Measurements from ENCODE around the gene FAM216A.
A peak's percentile ranks its signal among the peaks of the same experiment; 100 is the strongest.
"Not testable (repeated sequence)": the region's sequence is repeated elsewhere in the genome, so short reads cannot be mapped to it uniquely, and the experiment has no call there.

Gene FAM216A, protein sequence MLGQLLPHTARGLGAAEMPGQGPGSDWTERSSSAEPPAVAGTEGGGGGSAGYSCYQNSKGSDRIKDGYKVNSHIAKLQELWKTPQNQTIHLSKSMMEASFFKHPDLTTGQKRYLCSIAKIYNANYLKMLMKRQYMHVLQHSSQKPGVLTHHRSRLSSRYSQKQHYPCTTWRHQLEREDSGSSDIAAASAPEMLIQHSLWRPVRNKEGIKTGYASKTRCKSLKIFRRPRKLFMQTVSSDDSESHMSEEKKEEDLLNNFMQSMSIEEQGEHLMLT

DNA sequence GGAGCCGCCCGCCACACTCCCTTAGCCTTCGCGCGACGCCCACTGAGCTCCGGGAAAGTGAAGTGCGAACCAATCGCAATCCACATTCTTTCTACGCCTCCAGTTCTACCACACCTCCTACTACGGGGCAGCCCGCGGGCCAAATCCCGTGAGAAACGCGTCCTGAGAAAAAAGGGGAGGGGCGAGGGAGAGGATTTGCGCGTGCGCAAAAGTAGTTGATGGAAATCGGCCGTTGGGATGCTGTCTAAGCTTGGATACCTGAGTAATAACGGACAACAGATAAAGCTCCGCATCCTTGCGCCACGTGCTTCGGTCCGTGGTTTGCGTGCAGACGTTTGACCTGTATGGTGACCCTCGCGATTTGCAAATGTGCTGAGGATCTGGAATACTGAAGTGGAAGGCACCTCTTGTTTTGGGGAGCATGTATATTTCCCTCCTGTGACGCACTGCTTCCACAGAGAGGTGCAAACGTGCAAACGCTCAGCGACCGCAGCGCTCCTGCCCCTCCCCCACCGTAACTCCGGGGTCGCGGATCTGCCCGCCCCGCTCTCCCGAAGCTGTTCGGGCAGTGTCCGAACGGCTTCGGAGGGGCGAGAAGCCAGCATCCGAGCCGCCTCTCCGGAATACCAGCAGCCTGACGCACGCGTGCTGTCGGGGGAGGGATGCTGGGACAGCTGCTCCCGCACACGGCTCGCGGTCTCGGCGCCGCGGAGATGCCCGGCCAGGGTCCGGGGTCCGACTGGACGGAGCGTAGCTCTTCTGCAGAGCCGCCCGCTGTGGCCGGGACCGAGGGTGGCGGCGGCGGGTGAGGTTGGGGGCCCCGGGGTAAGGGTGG lies at the start of gene FAM216A, which contains the start of gene GPN3:
Gene FAM216A (plus strand): TSS at position 632 of the 835 bp plus-strand sequence. CDS start 31 bp downstream, at position 663.
Gene GPN3 (minus strand): TSS at position 44 of the 835 bp plus-strand sequence. CDS start 54 bp downstream, outside the sequence.
- peak; percentile 80 to 91 (median 90) for DNase-seq (ENCODE audit: low read depth in 3 of 3)

DNA sequence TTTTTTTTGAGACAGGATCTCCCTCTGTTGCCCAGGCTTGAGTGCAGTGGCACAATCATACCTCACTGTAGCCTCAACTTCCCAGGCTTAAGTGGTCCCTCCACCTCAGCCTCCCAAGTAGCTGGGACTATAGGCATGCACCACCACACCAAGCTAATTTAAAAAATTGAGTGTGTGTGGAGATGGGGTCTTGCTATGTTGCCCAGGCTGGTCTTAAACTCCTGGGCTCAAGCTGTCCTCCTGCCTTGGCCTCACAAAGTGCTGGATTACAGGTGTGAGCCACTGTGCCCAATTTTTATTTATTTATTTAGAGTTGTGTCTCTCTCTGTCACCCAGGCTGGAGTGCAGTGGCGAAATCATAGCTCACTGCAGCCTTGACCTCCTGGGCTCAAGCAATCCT lies 48.0 kb upstream of the FAM216A start:
- not testable (repeated sequence) for DNase-seq (ENCODE audit: low read depth in 3 of 3)

DNA sequence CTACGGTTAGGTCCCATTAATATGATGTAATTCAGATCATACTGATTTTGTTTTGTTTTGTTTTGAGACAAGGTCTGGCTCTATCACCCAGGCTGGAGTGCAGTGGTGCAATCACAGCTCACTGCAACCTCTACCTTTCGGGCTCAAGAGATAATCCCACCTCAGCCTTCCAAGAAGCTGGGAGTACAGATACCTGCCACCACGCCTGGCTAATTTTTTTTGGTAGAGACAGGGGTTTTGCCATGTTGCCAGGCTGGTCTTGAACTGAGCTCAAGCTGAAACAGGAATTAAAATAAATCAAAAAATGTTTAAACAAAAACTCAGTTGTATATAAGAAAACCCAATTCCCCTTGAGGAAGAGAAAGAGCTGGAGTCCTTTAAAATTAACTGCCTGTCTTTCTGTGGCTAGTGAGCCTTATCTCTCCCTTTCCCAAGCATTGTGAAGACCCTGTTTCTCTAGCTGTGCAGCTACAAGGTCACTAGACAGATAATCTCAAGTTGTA lies 47.4 kb upstream of the FAM216A start:
- DNase-seq (ENCODE audit: low read depth in 3 of 3) = no peak

DNA sequence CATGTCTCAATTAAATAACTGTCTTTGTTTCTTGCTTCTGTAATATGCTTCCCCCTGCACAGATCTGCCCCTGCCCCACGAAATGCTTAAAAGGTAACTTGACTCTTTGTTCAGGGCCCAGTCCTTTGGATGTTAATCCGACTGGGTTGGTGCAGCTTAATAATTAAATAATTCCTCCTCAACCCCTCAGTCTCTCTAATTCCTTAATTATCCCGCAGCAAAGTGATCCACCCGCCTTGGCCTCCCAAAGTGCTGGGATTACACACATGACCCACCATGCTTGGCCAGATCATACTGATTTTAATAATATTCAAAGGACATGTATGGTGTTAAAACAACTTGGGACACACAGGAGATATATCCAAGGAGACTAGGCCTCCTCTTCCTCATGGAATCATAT lies 46.9 kb upstream of the FAM216A start:
- DNase-seq (ENCODE audit: low read depth in 3 of 3) = no peak

DNA sequence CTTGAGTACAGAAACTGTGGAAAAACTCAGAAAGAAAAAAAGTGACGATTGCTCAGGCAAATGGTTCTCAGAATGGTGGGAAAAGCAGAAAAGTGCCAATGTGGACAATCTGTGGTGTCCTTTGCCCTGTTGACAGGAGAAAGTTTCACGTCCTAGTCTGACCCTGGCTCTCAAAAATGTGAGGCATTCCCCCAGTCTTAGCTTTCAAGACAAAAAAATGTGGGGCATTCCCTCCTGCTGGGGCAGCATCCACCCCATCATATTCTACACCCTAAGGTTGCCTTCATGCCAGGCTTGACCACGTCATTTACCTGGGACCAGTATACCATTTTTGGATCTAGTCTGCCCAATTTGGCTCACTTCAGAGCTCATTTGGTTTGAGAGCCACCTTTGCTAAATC lies 44.4 kb upstream of the FAM216A start:
- no peak for DNase-seq (ENCODE audit: low read depth in 3 of 3)

DNA sequence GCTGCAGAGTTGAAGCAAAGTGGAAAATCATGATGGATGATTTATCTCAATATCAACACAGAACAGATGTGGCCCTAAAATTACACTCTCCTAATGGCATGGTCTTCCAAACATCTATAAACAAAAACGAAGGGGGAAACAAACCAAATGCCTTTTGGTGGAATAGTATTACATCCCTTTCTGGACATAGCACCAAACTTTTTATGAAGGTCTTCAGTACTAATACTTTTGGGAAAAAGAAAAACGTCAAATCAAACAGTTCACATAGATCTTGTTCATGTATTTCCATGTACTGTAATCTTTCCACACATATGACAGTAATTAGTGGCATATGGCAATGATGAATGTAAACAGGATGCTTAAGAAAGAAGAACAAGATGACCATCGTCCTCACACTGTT lies 42.2 kb upstream of the FAM216A start:
- DNase-seq (ENCODE audit: low read depth in 3 of 3) = no peak

DNA sequence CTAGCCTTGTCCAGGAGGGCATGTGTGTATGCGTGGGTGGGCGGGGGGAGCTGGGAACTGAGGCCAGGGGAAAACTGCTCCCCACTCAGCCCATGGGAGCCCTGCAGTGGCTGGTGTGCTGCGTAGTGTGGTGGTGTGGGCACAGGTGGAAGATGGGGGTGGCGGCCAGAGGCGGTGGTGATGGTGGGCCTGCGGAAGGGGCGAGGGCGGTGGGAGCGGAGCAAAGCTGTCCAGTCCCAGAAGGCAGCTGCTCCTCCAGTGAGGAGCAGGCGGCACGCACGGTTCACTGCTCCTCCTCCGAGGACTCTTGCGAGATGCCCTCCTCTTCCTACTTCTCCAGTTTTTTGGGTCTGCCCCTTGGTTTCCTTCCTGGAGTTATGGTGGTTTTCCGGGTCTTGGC lies 39.0 kb upstream of the FAM216A start:
- DNase-seq (ENCODE audit: low read depth in 3 of 3) = not testable (repeated sequence)

DNA sequence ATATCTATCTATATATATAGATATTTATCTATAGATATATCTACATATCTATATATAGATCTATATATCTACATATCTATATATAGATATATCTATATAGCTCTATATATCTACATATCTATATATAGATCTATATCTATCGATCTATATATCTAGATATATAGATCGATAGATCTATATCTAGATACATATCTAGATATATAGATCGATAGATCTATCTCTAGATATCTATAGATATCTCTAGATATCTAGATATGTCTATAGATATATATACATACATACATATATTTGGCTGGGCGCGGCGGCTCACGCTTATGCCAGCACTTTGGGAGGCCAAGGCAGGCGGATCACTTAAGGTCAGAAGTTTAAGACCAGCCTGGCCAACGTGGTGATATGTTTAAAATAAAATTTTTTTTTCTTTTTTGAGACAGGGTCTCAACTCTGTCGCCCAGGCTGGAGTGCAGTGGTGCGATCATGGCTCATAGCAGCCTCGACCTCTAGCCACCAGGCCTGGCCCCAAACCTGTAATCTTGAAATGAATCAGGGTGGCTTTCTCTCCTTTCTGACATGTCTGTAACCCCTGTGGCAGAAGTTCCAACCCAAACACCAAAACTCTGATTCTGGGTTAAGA lies 36.6 kb upstream of the FAM216A start:
- DNase-seq (ENCODE audit: low read depth in 3 of 3) = no peak

DNA sequence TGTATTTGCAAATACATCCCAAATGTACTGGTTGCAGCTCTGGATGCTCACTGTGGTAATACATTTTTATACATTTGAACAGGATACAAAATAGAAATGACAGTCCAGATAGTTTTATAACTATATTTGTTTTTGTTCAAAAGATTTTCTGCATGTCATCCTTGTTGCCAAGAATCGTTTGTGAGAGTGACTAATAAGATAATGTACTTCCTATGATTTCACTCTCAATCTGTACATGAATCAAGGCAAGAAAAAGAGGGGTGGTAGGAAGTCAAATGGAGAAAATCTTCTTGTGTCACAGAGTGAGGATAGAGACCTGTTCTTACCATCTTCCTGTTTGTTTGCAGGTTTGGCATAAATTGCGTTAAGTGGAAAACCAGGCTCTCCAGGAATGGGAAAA lies 32.4 kb upstream of the FAM216A start:
- no peak for DNase-seq (ENCODE audit: low read depth in 3 of 3)

DNA sequence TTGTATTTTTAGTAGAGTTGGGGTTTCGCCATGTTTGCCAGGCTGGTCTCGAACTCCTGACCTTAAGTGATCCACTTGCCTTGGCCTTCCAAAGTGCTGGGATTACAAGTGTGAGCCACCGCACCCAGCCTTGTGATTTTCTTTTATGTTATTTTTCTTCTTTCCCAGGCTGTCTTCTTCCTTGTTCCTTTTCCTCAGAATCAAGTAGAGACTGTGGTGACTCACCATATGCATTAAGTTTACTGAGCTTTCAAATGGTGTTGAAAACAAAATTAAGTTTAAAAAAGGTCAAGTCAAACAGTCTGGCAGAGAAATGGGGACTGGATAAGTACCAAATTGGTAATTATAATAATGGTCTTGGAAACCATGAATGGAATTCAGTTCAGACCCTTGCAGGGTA lies 24.2 kb upstream of the FAM216A start:
- DNase-seq (ENCODE audit: low read depth in 3 of 3) = no peak

DNA sequence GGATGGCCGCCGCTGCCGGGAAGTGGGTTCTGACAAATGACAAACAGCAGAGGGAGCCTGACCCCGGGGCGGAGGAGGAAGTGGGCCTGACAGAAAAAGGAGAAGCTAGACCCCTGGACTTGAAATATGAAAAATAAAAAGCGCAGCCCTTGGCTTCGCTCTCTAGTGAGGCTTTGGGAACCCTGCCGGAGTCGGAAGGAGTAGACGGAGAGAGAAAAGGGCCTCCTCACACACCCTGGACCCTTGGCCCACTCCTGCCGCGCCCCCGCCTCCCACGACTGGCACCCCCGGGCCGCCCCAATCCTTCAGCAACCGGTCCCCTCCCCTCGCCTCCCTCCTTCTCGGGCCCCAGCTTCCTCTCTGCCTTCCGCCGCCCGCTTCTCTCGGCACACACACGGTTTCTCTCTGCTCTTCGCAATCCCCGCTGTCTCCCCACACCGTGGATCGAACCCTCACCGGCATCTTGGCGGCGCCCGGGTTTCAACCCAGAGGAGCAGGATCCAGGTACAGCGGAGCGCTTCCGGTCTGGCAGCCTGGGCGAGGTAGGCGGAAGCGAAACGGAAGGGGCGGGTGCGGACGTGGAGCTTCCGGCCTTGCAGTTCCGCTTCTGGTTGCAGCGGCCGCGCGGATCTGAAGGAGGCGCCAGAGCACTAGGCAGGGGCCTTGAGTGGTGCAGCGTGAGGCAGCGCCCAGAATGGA lies 18.7 kb upstream of the FAM216A start, which contains the start of gene ARPC3:
Gene ARPC3 (minus strand): TSS at position 539 of the 699 bp plus-strand sequence. CDS start 77 bp downstream, at position 462.
- DNase-seq (ENCODE audit: low read depth in 3 of 3) = peak; percentile 83 to 89 (median 89)

DNA sequence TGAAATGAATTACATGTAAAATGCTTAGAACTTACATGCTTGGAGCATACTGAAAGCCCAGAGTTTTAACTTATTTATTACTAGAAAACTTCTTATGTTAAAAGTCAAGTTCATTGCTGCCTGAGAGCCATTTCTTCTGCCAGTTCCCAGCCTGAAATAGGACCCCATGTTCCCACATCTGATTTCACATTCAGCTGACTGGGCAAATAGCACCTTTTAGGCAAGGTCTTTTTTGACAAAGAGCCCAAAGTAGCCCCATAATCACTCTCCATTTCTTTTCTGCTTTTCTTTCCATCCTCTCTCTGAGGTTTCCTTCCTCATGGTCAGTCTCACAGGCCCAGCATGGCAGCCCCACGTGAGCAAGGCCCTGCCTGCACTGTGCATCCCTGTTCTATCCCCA lies 17.4 kb upstream of the FAM216A start:
- no peak for DNase-seq (ENCODE audit: low read depth in 3 of 3)

DNA sequence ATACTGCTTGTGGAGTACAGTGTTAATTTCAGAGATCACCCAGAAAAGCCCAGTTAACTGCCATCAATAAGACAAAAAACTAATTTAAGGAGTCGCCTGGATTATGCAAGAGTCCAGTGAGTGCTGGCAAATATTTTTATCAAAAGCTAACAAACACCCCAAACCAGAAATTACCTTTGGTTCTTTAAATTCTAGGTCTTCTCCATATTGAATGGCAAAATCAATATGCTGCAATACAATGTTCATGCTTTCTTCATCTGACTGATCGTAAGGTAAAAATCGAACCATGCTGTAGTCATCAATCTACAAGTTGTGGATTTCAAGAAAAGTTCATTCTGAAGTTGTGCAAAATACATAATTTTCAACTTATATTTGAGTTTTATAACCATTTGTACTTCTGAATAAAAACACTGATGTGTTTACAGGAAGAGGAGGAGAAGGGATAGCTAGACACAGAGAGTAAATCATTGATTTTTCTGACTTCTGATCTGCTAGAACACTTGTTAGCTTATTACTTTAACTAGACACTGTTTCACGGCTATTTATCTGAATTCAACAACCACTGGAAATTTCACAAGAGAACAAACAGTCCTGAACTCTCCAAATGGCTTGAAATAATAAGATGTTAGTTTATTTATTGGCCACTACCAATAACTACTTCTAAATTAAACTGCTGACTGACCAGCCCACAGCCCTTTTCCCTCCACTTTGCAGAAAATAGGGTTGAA lies 14.9 kb upstream of the FAM216A start:
- no peak for DNase-seq (ENCODE audit: low read depth in 3 of 3)

DNA sequence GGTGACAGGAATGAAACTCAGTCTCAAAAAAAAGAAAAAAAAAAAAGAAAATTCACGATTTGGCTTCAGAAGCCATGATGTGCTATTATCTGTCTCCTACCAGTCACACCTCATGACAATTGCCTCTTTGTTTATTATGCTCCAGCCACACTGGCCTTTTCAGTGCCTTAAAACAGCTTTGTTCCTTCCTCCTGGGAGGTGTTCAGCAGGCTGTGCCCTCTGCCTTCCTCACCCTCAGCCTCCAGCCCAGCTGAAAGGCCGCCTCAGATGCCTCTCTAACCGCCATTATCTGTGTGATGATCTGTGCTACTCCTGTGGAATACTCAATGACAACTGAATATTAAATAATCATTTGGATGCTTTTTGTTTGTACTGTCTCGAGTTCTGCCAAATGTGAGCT lies 9.9 kb upstream of the FAM216A start:
- DNase-seq (ENCODE audit: low read depth in 3 of 3) = no peak

DNA sequence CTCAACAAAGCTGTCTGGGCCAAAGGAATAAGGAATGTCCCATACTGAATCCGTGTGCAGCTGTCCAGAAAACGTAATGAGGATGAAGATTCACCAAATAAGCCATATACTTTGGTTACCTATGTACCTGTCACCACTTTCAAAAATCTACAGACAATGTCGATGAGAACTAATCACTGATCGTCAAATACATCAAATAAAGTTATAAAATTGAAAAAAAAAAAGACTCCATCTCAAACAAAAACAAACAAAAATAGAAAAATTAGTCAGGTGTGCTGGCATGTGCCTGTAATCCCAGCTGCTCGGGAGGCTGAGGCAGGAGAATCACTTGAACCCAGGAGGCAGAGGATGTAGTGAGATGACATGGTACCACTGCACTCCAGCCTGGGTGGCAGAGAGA lies 7.5 kb upstream of the FAM216A start:
- DNase-seq (ENCODE audit: low read depth in 3 of 3) = not testable (repeated sequence)

DNA sequence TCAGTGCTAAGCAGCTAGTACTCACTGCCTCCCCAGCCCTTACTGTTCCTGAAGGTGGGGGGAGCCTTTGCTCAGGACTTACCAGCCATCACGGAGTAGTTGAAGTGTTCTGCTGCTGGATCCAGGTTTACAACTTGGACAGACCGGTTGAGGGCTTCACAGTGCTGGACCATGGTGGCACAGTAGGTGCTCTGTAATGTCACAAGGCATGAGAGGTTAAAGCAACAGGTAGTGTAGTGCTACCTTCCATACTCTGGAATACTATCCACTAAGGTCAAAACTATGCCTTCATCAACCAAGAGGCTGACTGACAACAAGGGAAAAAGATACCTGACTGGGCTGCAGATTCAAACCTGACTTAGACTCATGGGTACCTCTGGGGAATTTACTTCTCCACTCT lies 3.6 kb upstream of the FAM216A start:
- no peak for DNase-seq (ENCODE audit: low read depth in 3 of 3)

DNA sequence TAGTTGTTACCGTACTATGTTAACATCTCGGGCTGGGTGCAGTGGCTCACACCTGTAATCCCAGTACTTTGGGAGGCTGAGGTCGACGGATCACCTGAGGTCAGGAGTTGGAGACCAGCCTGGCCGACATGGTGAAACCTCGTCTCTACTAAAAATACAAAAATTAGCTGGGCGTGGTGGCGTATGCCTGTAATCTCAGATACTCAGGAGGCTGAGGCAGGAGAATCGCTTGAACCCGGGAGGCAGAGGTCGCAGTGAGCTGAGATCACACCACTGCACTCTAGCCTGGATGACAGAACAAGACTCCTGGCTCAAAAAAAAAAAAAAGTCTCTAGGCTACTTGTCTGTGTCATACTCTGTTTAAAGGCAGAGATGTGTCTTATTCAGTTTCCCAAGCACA lies 2.9 kb upstream of the FAM216A start:
- DNase-seq (ENCODE audit: low read depth in 3 of 3) = not testable (repeated sequence)

DNA sequence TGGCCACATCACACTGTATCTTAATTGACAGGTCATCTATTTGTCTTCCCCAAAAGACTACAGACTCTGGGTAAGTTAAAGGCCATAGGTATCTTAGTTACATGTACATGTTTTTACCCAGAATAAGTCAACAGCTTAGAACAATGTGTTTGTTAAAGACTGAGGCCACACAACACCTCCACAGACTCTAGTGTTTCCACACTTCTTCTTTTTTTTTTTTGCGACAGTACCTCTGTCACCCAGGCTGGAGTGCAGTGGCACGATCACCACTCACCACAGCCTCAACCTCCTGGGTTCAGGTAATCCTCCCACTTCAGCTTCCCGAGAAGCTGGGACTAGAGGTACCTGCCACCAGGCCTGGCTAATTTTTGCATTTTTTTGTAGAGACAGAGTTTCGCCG lies 1.9 kb upstream of the FAM216A start:
- DNase-seq (ENCODE audit: low read depth in 3 of 3) = no peak

DNA sequence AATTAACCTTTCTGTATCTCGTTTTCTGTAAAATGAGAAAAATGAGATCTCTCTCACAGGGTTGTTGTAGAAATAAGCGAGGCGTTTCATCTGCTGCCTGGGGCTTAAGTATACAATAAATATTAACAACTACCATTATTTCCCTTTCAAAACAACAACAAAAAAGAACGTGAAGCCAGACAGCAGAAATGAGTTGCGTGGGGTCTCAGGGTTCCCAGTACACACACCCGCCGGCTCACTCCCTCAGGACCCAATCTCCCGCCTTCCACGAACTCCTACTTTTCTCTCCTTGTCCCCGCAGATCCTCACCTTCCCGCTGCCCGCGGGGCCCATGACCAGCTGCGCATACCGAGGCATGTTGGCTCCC lies 815 bp upstream of the FAM216A start:
- no peak for DNase-seq (ENCODE audit: low read depth in 3 of 3)

DNA sequence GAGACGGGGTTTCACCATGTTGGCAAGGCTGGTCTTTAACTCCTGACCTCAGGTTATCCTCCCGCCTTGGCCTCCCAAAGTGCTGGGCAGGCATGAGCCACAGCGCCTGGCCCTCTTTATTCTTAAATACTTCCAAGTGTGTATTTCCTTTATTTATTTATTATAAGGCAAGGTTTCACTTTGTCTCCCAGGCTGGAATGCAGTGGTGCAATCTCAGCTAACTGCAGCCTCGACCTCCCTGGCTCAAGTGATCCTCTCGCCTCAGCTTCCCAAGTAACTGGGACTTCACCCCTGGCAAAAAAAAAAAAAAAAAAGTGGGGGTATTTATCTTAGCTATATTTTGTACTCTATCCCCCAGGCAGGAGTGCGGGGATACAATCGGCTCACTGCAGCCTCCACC lies 6.8 kb downstream of the FAM216A start:
- no peak for DNase-seq (ENCODE audit: low read depth in 3 of 3)
